H1 (cell line): Measurements from ENCODE around the gene MED12L. TPM values are rescaled to one million over a fixed set of nuclear protein-coding genes. Genes with fewer than 3 reads are reported as not detected.

ENCODE experiments used
- CTCF ChIA-PET: fragments of 300-600 bp; sonication (Branson Sonifier 250); formaldehyde crosslinking; loops from one replicate; lab custom pipeline; 2021; ENCODE audit not compliant: partially characterized antibody; lab: Charles Lee
- POLR2A ChIA-PET: fragments of 300-600 bp; sonication (Branson Sonifier 250); formaldehyde crosslinking; loops from one replicate; lab custom pipeline; 2021; ENCODE audit warnings: inconsistent platforms; ENCODE audit not compliant: partially characterized antibody; lab: Charles Lee
- DNase-seq, 2 experiments: peaks; one replicate each; pipeline versions ENCODE4 v3.0.0 to v3.0.0-alpha.2; 2010 to 2022; ENCODE audit warnings: low spot score in 2 of 2, low read depth in 1 of 2, mixed read lengths in 1 of 2
- FAIRE-seq: peaks from 2 replicates; lab custom pipeline; 2011; peaks lifted over from hg19 to GRCh38; lab: Jason Lieb, UNC
- H2AFZ ChIP-seq: 2 replicates; pipeline ENCODE4 v1.8.1; 2012; ENCODE audit warnings: low read length, inconsistent platforms
- H2AK5ac ChIP-seq: 2 replicates; pipeline ENCODE4 v1.6.1; 2013; ENCODE audit warnings: low read depth, low read length
- H2BK120ac ChIP-seq: replicated peaks from 2 replicates; pipeline ENCODE3; 2013; ENCODE audit warnings: low read depth, low read length, inconsistent platforms
- H2BK12ac ChIP-seq: 2 replicates; pipeline ENCODE4 v1.6.1; 2013; ENCODE audit warnings: low read depth, low read length
- H2BK15ac ChIP-seq: 2 replicates; pipeline ENCODE4 v1.6.1; 2013; ENCODE audit warnings: low read length
- H2BK20ac ChIP-seq: 2 replicates; pipeline ENCODE4 v1.6.1; 2013; ENCODE audit warnings: low read length
- H2BK5ac ChIP-seq: 2 replicates; pipeline ENCODE4 v1.6.1; 2013; ENCODE audit warnings: low read depth, low read length
- H3K14ac ChIP-seq: 2 replicates; pipeline ENCODE4 v1.6.1; 2013; ENCODE audit warnings: inconsistent platforms; ENCODE audit not compliant: insufficient read length
- H3K18ac ChIP-seq: 2 replicates; pipeline ENCODE4 v1.6.1; 2013; ENCODE audit warnings: low read length; ENCODE audit errors: extremely low read depth
- H3K23ac ChIP-seq: 2 replicates; pipeline ENCODE4 v1.6.1; 2013; ENCODE audit warnings: inconsistent platforms; ENCODE audit not compliant: insufficient read length
- H3K23me2 ChIP-seq: 2 replicates; pipeline ENCODE4 v1.6.1; 2013; ENCODE audit warnings: low read depth, low read length
- H3K27ac ChIP-seq: 2 replicates; pipeline ENCODE4 v1.6.1; 2011; ENCODE audit warnings: low read depth, low read length, inconsistent platforms
- H3K27me3 ChIP-seq, 4 experiments: replicated peaks in 1 of 4; 1 replicate in 1 of 4; 2 replicates in 3 of 4; pipeline versions ENCODE4 v1.6.1 to v1.8.1; 2011 to 2013; ENCODE audit warnings: low read length in 3 of 4, mild to moderate bottlenecking in 3 of 4, inconsistent platforms in 2 of 4, mixed read lengths in 2 of 4, moderate library complexity in 1 of 4; ENCODE audit not compliant: control insufficient read depth in 3 of 4, insufficient read depth in 3 of 4; ENCODE audit errors: extremely low read depth in 1 of 4
- H3K36me3 ChIP-seq, 4 experiments: 2 replicates each; pipeline versions ENCODE4 v1.6.1 to v1.8.1; 2011 to 2013; ENCODE audit warnings: mild to moderate bottlenecking in 4 of 4, low read length in 3 of 4, moderate library complexity in 2 of 4, control low read depth in 1 of 4, inconsistent platforms in 1 of 4; ENCODE audit not compliant: insufficient read depth in 4 of 4, control insufficient read depth in 2 of 4
- H3K4ac ChIP-seq: replicated peaks from 2 replicates; pipeline ENCODE3; 2013; ENCODE audit warnings: low read length, low read depth, mixed read lengths, inconsistent platforms; ENCODE audit not compliant: insufficient read length
- H3K4me1 ChIP-seq, 4 experiments: replicated peaks in 1 of 4; 1 replicate in 1 of 4; 2 replicates in 3 of 4; pipeline versions ENCODE4 v1.6.1 to v1.8.1; 2011 to 2013; ENCODE audit warnings: low read length in 3 of 4, inconsistent platforms in 2 of 4, mixed read lengths in 1 of 4; ENCODE audit not compliant: insufficient read depth in 4 of 4, control insufficient read depth in 3 of 4
- H3K4me2 ChIP-seq, 2 experiments: 2 replicates each; pipeline versions ENCODE4 v1.6.1 to v1.8.1; 2011 to 2013; ENCODE audit warnings: low read depth in 2 of 2, low read length in 2 of 2, control low read depth in 1 of 2, inconsistent platforms in 1 of 2, mild to moderate bottlenecking in 1 of 2; ENCODE audit not compliant: insufficient read depth in 1 of 2
- H3K4me3 ChIP-seq, 4 experiments: fragments of 200-600, 300-600 bp in 1 of 4; sonication (generic), shearing (Covaris generic), sonication (Bioruptor Twin) in 1 of 4; 2 replicates each; pipeline versions ENCODE4 v1.5.1 to v1.8.1; 2011 to 2016; ENCODE audit warnings: low read length in 4 of 4, low read depth in 3 of 4, control low read depth in 2 of 4, inconsistent platforms in 2 of 4, mild to moderate bottlenecking in 2 of 4, mixed read lengths in 1 of 4, moderate library complexity in 1 of 4; ENCODE audit not compliant: insufficient read depth in 2 of 4; ENCODE audit errors: extremely low read depth in 1 of 4
- H3K56ac ChIP-seq: replicated peaks from 2 replicates; pipeline ENCODE3; 2013; ENCODE audit warnings: low read depth, mild to moderate bottlenecking, mixed read lengths, low read length, inconsistent platforms; ENCODE audit not compliant: insufficient read length
- H3K79me1 ChIP-seq: 2 replicates; pipeline ENCODE4 v1.6.1; 2013; ENCODE audit warnings: low read depth, low read length, control low read depth
- H3K79me2 ChIP-seq, 2 experiments: 2 replicates each; pipeline versions ENCODE4 v1.6.1 to v1.8.1; 2012 to 2013; ENCODE audit warnings: low read length in 2 of 2, mild to moderate bottlenecking in 2 of 2, inconsistent platforms in 1 of 2; ENCODE audit not compliant: insufficient read depth in 2 of 2, control insufficient read depth in 1 of 2
- H3K9ac ChIP-seq, 4 experiments: replicated peaks in 1 of 4; 1 replicate in 1 of 4; 2 replicates in 3 of 4; pipeline versions ENCODE4 v1.6.1 to v1.8.1; 2011 to 2013; ENCODE audit warnings: low read depth in 3 of 4, low read length in 3 of 4, control low read depth in 2 of 4, mild to moderate bottlenecking in 2 of 4, moderate library complexity in 2 of 4, inconsistent platforms in 1 of 4; ENCODE audit errors: extremely low read depth in 1 of 4
- H3K9me3 ChIP-seq, 2 experiments: 2 replicates each; pipeline versions ENCODE4 v1.6.1 to v1.8.1; 2012 to 2013; ENCODE audit warnings: mild to moderate bottlenecking in 2 of 2, moderate library complexity in 2 of 2, control low read depth in 1 of 2, inconsistent platforms in 1 of 2, low read depth in 1 of 2, low read length in 1 of 2, mixed read lengths in 1 of 2; ENCODE audit not compliant: insufficient read depth in 2 of 2
- H4K20me1 ChIP-seq, 2 experiments: replicated peaks in 1 of 2; 2 replicates each; pipeline versions ENCODE3 to v1.8.1; 2011 to 2013; ENCODE audit warnings: inconsistent platforms in 2 of 2, low read length in 2 of 2, mild to moderate bottlenecking in 1 of 2; ENCODE audit not compliant: insufficient read depth in 2 of 2, control insufficient read depth in 1 of 2
- H4K5ac ChIP-seq: 2 replicates; pipeline ENCODE4 v1.6.1; 2013; ENCODE audit warnings: low read length, low read depth, mixed read lengths, inconsistent platforms; ENCODE audit not compliant: insufficient read length
- H4K8ac ChIP-seq: 2 replicates; pipeline ENCODE4 v1.8.0; 2013; ENCODE audit warnings: mild to moderate bottlenecking, moderate library complexity, low read length, inconsistent platforms; ENCODE audit not compliant: insufficient read depth; ENCODE audit errors: extremely low read depth
- H4K91ac ChIP-seq: replicated peaks from 2 replicates; pipeline ENCODE3; 2013; ENCODE audit warnings: low read length, mixed read lengths, inconsistent platforms; ENCODE audit not compliant: insufficient read length
- ASH2L ChIP-seq: fragments of 200-600, 300-600 bp; sonication (generic); IDR thresholded peaks from one replicate; pipeline ENCODE4 v1.7.1; 2017; ENCODE audit warnings: low read length
- BACH1 ChIP-seq: IDR thresholded peaks from 2 replicates; pipeline ENCODE4 v1.6.1; 2012; ENCODE audit warnings: low read length, improper control_type of control experiment
- CTBP2 ChIP-seq: IDR thresholded peaks from 2 replicates; pipeline ENCODE4 v1.7.0; 2011; ENCODE audit warnings: borderline replicate concordance, mild to moderate bottlenecking, moderate library complexity, mixed read lengths, low read length; ENCODE audit not compliant: insufficient read depth, insufficient read length
- HDAC6 ChIP-seq: IDR thresholded peaks from one replicate; pipeline ENCODE4 v1.7.1; 2012; ENCODE audit warnings: low read depth, mild to moderate bottlenecking, inconsistent platforms, low read length, moderate library complexity
- JUND ChIP-seq: IDR thresholded peaks from 2 replicates; pipeline ENCODE4 v1.6.1; 2011; ENCODE audit warnings: mild to moderate bottlenecking, improper control_type of control experiment, low read length
- KDM5A ChIP-seq: fragments of 200-600 bp; IDR thresholded peaks from 2 replicates; pipeline ENCODE4 v1.7.1; 2012; ENCODE audit warnings: mild to moderate bottlenecking, low read length, inconsistent platforms, mixed read lengths
- NANOG ChIP-seq: IDR thresholded peaks from 2 replicates; pipeline ENCODE4 v1.6.1; 2011; ENCODE audit warnings: low read length, low read depth, mild to moderate bottlenecking, inconsistent platforms; ENCODE audit not compliant: insufficient read depth, poor library complexity, severe bottlenecking
- RXRA ChIP-seq: IDR thresholded peaks from 2 replicates; pipeline ENCODE4 v1.6.1; 2011; ENCODE audit warnings: low read depth, mild to moderate bottlenecking, low read length, moderate library complexity; ENCODE audit not compliant: insufficient read depth
- SIN3A ChIP-seq, 2 experiments: IDR thresholded peaks in 1 of 2; conservative IDR thresholded peaks in 1 of 2; 2 replicates each; pipeline ENCODE4 v1.6.1; 2011 to 2012; ENCODE audit warnings: low read length in 2 of 2, improper control_type of control experiment in 1 of 2, low read depth in 1 of 2, mild to moderate bottlenecking in 1 of 2
- SP4 ChIP-seq: IDR thresholded peaks from 2 replicates; pipeline ENCODE4 v1.6.1; 2012; ENCODE audit warnings: low read length, inconsistent platforms
- TCF12 ChIP-seq: IDR thresholded peaks from 2 replicates; pipeline ENCODE4 v1.6.1; 2011; ENCODE audit warnings: low read depth, mild to moderate bottlenecking, low read length
- TEAD4 ChIP-seq: IDR thresholded peaks from 2 replicates; pipeline ENCODE4 v1.6.1; 2012; ENCODE audit warnings: low read depth, low read length, inconsistent platforms, mixed read lengths
- YY1 ChIP-seq: IDR thresholded peaks from 2 replicates; pipeline ENCODE4 v1.6.1; 2011; ENCODE audit warnings: low read depth, mild to moderate bottlenecking, low read length
- WGBS, 2 experiments: shearing (Covaris generic) in 1 of 2; methylation state at CpG; one replicate each; pipeline versions ENCODE4 v1.1.6 to v1.1.7; 2013 to 2015; ENCODE audit warnings: low lambda C conversion rate in 2 of 2, mixed read lengths in 2 of 2, inconsistent platforms in 1 of 2, low coverage in 1 of 2, missing lambda C conversion rate in 1 of 2; ENCODE audit not compliant: insufficient replicate concordance in 2 of 2, insufficient coverage in 1 of 2, insufficient read length in 1 of 2; ENCODE audit errors: extremely low coverage in 1 of 2, missing lambda C conversion rate in 1 of 2; 5-methylcytosine and 5-hydroxymethylcytosine counted together
- polyA plus RNA-seq, 7 experiments: library from polyadenylated mRNA; depleted of rRNA in 3 of 7; stranded (reverse) in 5 of 7; unstranded in 2 of 7; fragments of >200 nt in 5 of 7; fragments of 200-250 nt in 2 of 7; gene quantifications; 1 replicate in 5 of 7; 2 replicates in 1 of 7; 4 replicates in 1 of 7; pipeline versions ENCODE4 v1.2.1 to v1.2.3, GENCODE V29; 2011 to 2013; ENCODE audit warnings: missing spikeins in 2 of 7, mixed read lengths in 2 of 7
- total RNA-seq: library from RNA; stranded (reverse); fragmentation: NEBNext Ultra II Directional; extraction: Animal tissue kit (Norgen Biotek cat#: 25700); gene quantifications from 2 replicates; pipeline ENCODE4 v1.2.1, GENCODE V29; 2021
- TF ChIP-seq, protein P1 (sequence below): IDR thresholded peaks from 2 replicates; pipeline ENCODE4 v1.6.1; 2012; ENCODE audit warnings: inconsistent platforms

Gene MED12L
- total and polyA plus RNA-seq, 2 of the 8 experiments (the other 6 are each of a cell fraction or from before 2014, with no cell fraction given): 3.6 to 26.2 TPM

DNA sequence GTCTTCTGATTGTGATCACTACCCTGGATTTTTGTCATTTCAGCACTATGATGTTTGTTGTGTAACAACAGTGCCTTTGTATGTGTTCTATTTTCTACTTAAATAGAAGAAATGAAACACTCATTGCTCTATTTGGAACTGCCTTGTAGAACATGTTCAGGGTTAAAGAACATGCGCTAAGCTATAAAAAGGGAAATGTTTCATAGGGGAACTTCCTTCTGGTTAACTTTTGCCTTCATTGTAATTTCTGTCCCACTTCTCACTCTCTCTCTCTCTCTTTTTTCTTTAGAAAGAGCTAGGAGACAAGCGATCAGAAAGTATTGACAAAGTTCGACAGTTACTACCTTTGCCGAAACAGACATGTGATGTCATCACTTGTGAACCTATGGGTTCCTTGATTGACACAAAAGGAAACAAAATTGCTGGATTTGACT lies 299.3 kb downstream of the MED12L start, which contains the start of gene P2RY12:
TSS of gene P2RY12 (minus strand) at position 13 of the 434 bp plus-strand sequence. CDS start 45,908 bp downstream, outside the sequence.
- CTCF ChIA-PET: interaction anchor here (0.6 to 1.2 kb wide), 2 partner anchors 15 to 49 kb away, joined by 3 read pairs; no protein-coding TSS in a partner anchor
- no peak within 1 kb of the TSS for H4K91ac ChIP-seq
- no peak within 1 kb of the TSS for H4K5ac ChIP-seq
- H2AK5ac ChIP-seq: no peak within 1 kb of the TSS
- H2BK15ac ChIP-seq: no peak within 1 kb of the TSS
- no peak within 1 kb of the TSS for H3K56ac ChIP-seq
- no peak within 1 kb of the TSS for H2AFZ ChIP-seq
- H4K8ac ChIP-seq: no peak within 1 kb of the TSS; the same call in 1 of the 2 replicates
- 95% methylated on average over 4 of the region's 4 CpGs; no CpG with 5 or more reads in 1 of the 2 experiments for WGBS, 2 experiments
- no peak within 1 kb of the TSS for H2BK120ac ChIP-seq
- H3K36me3 ChIP-seq: peaks cover 0 to 26% (median 1%) of the 10 kb centered on the region in 4 experiments; a peak in 6 of 8 replicates
- no peaks in the 10 kb centered on the region for H3K79me2 ChIP-seq
- H3K4ac ChIP-seq: no peak within 1 kb of the TSS
- H3K23ac ChIP-seq: no peak within 1 kb of the TSS
- no peak within 1 kb of the TSS for H3K4me3 ChIP-seq
- FAIRE-seq (no peak), DNase-seq (no peak)
- no peak within 1 kb of the TSS for H3K9ac ChIP-seq
- no peaks in the 10 kb centered on the region for H3K27me3 ChIP-seq
- no peak within 1 kb of the TSS for H3K4me2 ChIP-seq
- H2BK5ac ChIP-seq: no peak within 1 kb of the TSS
- H3K18ac ChIP-seq: no peak within 1 kb of the TSS
- POLR2A ChIA-PET: no interaction called here
- H3K27ac ChIP-seq: no peak within 1 kb of the TSS
- H2BK20ac ChIP-seq: no peak within 1 kb of the TSS
- H4K20me1 ChIP-seq: no peaks in the 10 kb centered on the region
- H2BK12ac ChIP-seq: no peak within 1 kb of the TSS
- H3K23me2 ChIP-seq: no peaks in the 10 kb centered on the region
- H3K14ac ChIP-seq: no peak within 1 kb of the TSS
- no peaks in the 10 kb centered on the region for H3K4me1 ChIP-seq
- no peaks in the 10 kb centered on the region for H3K79me1 ChIP-seq
- H3K9me3 ChIP-seq: no peaks in the 10 kb centered on the region
- no peak for TF ChIP-seq RXRA
- no peak for TF ChIP-seq JUND
- no peak for TF ChIP-seq ASH2L
- no peak for TF ChIP-seq TCF12
- TF ChIP-seq HDAC6: no peak
- TF ChIP-seq YY1: no peak
- TF ChIP-seq, protein P1, sequence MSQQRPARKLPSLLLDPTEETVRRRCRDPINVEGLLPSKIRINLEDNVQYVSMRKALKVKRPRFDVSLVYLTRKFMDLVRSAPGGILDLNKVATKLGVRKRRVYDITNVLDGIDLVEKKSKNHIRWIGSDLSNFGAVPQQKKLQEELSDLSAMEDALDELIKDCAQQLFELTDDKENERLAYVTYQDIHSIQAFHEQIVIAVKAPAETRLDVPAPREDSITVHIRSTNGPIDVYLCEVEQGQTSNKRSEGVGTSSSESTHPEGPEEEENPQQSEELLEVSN: no peak
- TF ChIP-seq CTBP2: no peak
- no peak for TF ChIP-seq SIN3A (conservative IDR thresholded peaks at IDR 0.05 in 1 of 2, IDR thresholded peaks at IDR 0.05 in 1 of 2; ENCODE audit: low read depth in 1 of 2, low read length in 2 of 2)
- no peak for TF ChIP-seq KDM5A
- no peak for TF ChIP-seq SP4
- no peak for TF ChIP-seq TEAD4
- no peak for TF ChIP-seq NANOG
- no peak for TF ChIP-seq BACH1
